Measurements from ENCODE around the gene CAPN5.

- TF ChIP-seq CTCF (conservative IDR thresholded peaks at IDR 0.05; ENCODE audit: low read depth in 2 of 2) = no peak
- no peak for TF ChIP-seq EZH2phosphoT487 (IDR thresholded peaks at IDR 0.05; ENCODE audit: unreplicated experiment)
- TF ChIP-seq REST (IDR thresholded peaks at IDR 0.05; ENCODE audit: unreplicated experiment) = no peak
- TF ChIP-seq EZH2 (IDR thresholded peaks at IDR 0.05; ENCODE audit: low read depth, unreplicated experiment) = no peak
- no peak for TF ChIP-seq POLR2AphosphoS5 (IDR thresholded peaks at IDR 0.05; ENCODE audit: low read depth)
These were observed 4.3 kb downstream of the CAPN5 start for GRCh38 chr11:77071077-77071476.

Measured in GM23338 (cell line).